Astrocyte (in vitro differentiated cells and primary cell): ENCODE data around the gene KASH5.

Experiments used
- EZH2 ChIP-seq: IDR thresholded peaks from 2 replicates; pipeline ENCODE4 v1.6.1; 2012; ENCODE audit warnings: mild to moderate bottlenecking, low read length, inconsistent platforms; ENCODE audit not compliant: insufficient read depth
- TF ChIP-seq, protein P1 (sequence below): IDR thresholded peaks from 2 replicates; pipeline ENCODE4 v1.5.1; 2011; ENCODE audit warnings: low read depth, mild to moderate bottlenecking, inconsistent platforms, low read length, moderate library complexity; ENCODE audit not compliant: insufficient read depth

DNA sequence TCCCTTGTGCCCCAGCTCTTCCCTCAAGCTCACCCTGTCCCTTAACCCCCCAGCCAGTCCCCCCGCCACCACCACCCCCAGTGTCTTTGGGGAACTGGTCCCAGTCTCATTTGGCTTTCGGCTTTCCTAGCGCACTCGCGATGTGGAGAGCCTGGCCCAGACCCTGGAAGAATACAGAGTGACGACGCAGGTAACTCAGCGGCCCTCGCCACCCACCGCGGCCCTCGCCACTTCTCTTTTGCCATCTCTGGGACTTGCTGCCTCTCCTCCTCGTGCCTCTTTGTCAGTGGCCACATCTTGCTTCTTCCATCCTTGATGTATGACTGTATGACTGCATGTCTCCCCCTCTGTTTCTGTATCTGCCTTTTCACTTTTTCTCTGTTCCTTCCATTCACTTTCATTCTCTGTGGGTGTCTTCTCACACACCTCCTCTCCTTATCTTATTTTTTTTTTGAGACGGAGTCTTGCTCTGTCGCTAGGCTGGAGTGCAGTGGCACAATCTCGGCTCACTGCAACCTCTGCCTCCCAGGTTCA lies 19.5 kb downstream of the KASH5 start:
- TF ChIP-seq, protein P1, sequence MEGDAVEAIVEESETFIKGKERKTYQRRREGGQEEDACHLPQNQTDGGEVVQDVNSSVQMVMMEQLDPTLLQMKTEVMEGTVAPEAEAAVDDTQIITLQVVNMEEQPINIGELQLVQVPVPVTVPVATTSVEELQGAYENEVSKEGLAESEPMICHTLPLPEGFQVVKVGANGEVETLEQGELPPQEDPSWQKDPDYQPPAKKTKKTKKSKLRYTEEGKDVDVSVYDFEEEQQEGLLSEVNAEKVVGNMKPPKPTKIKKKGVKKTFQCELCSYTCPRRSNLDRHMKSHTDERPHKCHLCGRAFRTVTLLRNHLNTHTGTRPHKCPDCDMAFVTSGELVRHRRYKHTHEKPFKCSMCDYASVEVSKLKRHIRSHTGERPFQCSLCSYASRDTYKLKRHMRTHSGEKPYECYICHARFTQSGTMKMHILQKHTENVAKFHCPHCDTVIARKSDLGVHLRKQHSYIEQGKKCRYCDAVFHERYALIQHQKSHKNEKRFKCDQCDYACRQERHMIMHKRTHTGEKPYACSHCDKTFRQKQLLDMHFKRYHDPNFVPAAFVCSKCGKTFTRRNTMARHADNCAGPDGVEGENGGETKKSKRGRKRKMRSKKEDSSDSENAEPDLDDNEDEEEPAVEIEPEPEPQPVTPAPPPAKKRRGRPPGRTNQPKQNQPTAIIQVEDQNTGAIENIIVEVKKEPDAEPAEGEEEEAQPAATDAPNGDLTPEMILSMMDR, result no peak
- no peak for TF ChIP-seq EZH2
